ENCODE data around the gene DERL2.

The DERL2 gene

DNA sequence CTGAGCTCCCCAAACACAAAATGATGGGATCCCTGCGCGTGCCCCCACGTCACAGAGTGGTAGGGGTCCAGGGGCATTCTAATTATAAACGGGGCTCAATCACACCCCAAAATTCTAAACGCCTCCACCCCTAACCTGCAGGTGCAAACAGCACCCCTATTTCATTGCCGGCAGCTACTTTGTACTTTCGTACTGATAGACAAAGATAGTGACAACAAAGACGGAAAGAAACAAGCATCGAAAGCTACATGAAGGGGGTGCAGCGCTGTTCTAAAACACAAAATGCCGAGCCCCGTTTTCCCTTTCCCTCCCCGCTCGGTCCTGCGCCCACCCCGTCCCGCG, 14.2 kb upstream of the DERL2 start:
- no peak for TF ChIP-seq CSDC2 (CRISPR knock-in tag; IDR thresholded peaks at IDR 0.05)
- no peak; the same call in 2 of the 3 replicates for ATAC-seq

DNA sequence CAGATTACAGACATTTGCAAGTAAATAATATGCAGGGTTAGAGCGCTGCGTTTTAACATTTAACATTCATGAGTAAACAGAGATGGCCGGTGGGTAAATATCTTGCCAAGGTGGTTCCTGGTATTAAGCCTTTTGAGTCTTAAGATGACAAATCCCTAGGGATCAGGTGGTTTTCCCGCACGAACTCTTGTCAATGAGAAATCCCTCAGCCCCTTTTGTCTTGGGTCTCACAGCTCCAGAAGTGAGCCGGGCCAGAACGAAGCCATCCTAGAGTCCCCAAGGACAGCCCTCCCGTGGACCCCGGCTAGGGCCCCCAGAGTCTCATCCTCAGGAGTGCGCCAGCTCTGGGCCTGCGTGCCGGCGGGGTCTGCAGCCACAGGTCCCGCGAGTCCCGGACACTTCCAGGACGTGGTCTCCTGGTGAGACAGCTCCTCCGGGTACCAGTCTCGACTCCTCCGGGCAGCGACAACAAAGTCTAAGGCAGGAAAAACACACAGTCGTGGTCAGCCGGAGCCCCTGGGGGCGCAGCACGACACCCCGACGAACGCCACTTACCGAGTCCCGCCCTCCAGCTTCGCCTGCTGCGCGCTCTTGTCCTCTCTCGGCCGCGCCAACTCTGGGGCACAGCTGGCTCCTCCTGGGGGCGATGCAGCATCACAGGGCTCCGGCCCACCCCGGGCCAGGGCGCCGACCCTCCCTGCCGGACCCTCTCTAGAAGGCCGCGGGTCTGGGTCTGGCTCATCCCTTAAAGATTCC, 13.7 kb upstream of the DERL2 start:
- no peak for TF ChIP-seq PPARA (CRISPR knock-in tag; IDR thresholded peaks at IDR 0.05; ENCODE audit: borderline replicate concordance)
- no peak for TF ChIP-seq ZFP3 (CRISPR knock-in tag; IDR thresholded peaks at IDR 0.05)
- TF ChIP-seq ZNF565 (CRISPR knock-in tag; conservative IDR thresholded peaks at IDR 0.05; ENCODE audit: low read depth), result no peak
- peak; percentile 46 for ATAC-seq

DNA sequence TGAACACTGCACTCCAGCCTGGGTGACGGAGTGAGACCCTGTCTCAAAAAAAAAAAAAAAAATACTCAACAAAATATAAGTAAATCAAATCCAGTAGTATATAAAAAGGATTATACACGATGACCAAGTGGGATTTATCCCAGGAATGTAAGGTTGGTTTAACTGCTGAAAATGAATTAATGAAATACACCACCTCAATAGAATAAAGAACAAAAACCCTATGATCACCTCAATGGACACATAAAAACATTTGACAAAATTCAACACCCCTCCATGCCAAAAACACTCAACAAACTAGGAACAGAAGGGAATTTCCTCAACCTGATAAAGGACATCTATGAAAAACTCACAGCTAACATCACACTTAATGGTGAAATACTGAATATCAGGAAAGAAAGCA, 7.0 kb upstream of the DERL2 start:
- no peak for ATAC-seq
- no peak for TF ChIP-seq ESRRG (CRISPR knock-in tag; IDR thresholded peaks at IDR 0.05)
- no peak for TF ChIP-seq ZNF8 (CRISPR knock-in tag; IDR thresholded peaks at IDR 0.05)
- no peak for TF ChIP-seq TOX (CRISPR knock-in tag; IDR thresholded peaks at IDR 0.05; ENCODE audit: borderline replicate concordance)
- TF ChIP-seq ARNTL (CRISPR knock-in tag; IDR thresholded peaks at IDR 0.05; ENCODE audit: borderline replicate concordance, low read depth), result no peak
- TF ChIP-seq RARB (CRISPR knock-in tag; IDR thresholded peaks at IDR 0.05), result no peak
- no peak for TF ChIP-seq BACH2 (CRISPR knock-in tag; IDR thresholded peaks at IDR 0.05; ENCODE audit: borderline replicate concordance)
- TF ChIP-seq, protein P1, sequence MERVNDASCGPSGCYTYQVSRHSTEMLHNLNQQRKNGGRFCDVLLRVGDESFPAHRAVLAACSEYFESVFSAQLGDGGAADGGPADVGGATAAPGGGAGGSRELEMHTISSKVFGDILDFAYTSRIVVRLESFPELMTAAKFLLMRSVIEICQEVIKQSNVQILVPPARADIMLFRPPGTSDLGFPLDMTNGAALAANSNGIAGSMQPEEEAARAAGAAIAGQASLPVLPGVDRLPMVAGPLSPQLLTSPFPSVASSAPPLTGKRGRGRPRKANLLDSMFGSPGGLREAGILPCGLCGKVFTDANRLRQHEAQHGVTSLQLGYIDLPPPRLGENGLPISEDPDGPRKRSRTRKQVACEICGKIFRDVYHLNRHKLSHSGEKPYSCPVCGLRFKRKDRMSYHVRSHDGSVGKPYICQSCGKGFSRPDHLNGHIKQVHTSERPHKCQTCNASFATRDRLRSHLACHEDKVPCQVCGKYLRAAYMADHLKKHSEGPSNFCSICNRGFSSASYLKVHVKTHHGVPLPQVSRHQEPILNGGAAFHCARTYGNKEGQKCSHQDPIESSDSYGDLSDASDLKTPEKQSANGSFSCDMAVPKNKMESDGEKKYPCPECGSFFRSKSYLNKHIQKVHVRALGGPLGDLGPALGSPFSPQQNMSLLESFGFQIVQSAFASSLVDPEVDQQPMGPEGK (CRISPR knock-in tag; IDR thresholded peaks at IDR 0.05; ENCODE audit: borderline replicate concordance), result no peak
- TF ChIP-seq, protein P2, sequence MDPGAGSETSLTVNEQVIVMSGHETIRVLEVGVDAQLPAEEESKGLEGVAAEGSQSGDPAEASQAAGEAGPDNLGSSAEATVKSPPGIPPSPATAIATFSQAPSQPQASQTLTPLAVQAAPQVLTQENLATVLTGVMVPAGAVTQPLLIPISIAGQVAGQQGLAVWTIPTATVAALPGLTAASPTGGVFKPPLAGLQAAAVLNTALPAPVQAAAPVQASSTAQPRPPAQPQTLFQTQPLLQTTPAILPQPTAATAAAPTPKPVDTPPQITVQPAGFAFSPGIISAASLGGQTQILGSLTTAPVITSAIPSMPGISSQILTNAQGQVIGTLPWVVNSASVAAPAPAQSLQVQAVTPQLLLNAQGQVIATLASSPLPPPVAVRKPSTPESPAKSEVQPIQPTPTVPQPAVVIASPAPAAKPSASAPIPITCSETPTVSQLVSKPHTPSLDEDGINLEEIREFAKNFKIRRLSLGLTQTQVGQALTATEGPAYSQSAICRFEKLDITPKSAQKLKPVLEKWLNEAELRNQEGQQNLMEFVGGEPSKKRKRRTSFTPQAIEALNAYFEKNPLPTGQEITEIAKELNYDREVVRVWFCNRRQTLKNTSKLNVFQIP (CRISPR knock-in tag; IDR thresholded peaks at IDR 0.05; ENCODE audit: borderline replicate concordance, low read depth), result no peak
- TF ChIP-seq GLIS3 (CRISPR knock-in tag; IDR thresholded peaks at IDR 0.05), result no peak
- TF ChIP-seq CSDC2 (CRISPR knock-in tag; IDR thresholded peaks at IDR 0.05), result no peak
- TF ChIP-seq OSR1 (CRISPR knock-in tag; IDR thresholded peaks at IDR 0.05), result no peak

DNA sequence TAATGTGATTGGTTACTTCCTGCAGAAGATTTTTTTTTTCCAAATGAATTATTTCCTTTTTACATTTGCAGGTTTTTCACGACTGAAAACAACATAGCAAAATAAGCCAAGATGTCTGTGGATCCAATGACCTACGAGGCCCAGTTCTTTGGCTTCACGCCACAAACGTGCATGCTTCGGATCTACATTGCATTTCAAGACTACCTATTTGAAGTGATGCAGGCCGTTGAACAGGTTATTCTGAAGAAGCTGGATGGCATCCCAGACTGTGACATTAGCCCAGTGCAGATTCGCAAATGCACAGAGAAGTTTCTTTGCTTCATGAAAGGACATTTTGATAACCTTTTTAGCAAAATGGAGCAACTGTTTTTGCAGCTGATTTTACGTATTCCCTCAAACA, 2.8 kb upstream of the DERL2 start:
- ATAC-seq, result no peak
- no peak for TF ChIP-seq RARB (CRISPR knock-in tag; IDR thresholded peaks at IDR 0.05)

DNA sequence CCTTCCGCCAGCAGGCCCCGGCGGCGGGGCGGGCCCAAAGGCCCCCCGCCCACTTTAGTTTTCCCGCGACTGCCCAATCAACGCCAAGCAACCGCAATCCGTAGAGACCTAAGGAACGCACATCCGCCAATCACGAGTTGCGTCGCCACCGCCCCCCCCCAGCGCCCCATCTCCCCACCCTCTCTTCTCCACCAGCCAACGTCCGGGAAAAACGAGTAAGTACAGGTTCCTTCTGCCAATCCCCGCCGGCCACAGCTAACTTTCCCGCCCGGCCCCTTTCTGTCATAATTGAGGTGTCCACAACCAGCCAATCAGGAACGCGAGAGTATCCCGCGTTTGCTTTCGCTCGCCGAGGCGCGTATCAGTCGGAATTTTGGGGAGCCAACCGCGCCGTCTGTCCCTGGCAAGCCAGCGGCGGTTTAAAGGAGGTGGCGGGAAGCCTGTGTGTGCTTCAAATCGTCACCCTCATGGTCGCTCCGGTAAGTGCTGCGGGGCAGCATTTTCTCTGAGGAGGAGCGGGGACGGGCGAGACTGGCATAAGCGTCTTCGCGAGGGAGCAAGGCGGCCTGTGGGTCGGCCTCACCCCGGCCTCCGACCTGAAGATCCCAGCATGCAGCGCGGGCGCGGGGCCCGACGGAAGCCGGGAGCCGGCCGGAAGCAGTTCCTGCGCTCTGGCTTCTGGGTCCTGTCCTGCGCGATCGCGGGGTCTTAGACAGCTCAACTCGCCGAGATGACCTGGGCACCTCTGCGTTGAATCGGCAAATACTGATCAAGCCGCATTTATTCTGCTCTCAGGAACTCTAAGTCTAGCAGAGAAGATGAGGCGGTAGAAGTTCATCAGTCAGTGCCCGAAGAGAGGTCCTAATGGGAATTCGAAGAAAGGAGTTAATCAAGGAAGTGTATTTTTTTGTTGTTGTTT, 487 bp upstream of the DERL2 start, which contains the start of gene MIS12:
Gene MIS12, plus strand, starts transcription at position 361 of the 919 bp plus-strand sequence. CDS start 2,297 bp downstream, outside the sequence.
- peak; percentile 97 for ATAC-seq
- TF ChIP-seq PPARA (CRISPR knock-in tag; IDR thresholded peaks at IDR 0.05; ENCODE audit: borderline replicate concordance) (no peak), ARNTL (CRISPR knock-in tag; IDR thresholded peaks at IDR 0.05; ENCODE audit: borderline replicate concordance, low read depth) (no peak), ZFP30 (CRISPR knock-in tag; IDR thresholded peaks at IDR 0.05) (no peak), TCF4 (CRISPR knock-in tag; IDR thresholded peaks at IDR 0.05; ENCODE audit: borderline replicate concordance) (no peak), ISL1 (CRISPR knock-in tag; IDR thresholded peaks at IDR 0.05) (no peak), OSR1 (CRISPR knock-in tag; IDR thresholded peaks at IDR 0.05) (no peak), RARB (CRISPR knock-in tag; IDR thresholded peaks at IDR 0.05) (no peak), TOX (CRISPR knock-in tag; IDR thresholded peaks at IDR 0.05; ENCODE audit: borderline replicate concordance) (no peak), ZNF8 (CRISPR knock-in tag; IDR thresholded peaks at IDR 0.05) (no peak), ZNF70 (CRISPR knock-in tag; IDR thresholded peaks at IDR 0.05) (no peak), CSDC2 (CRISPR knock-in tag; IDR thresholded peaks at IDR 0.05) (no peak), ZFP3 (CRISPR knock-in tag; IDR thresholded peaks at IDR 0.05) (peak; percentile 68; the same call in 1 of the 2 replicates)
- TF ChIP-seq, protein P1 (CRISPR knock-in tag; IDR thresholded peaks at IDR 0.05; ENCODE audit: borderline replicate concordance), result no peak
- TF ChIP-seq, protein P3, sequence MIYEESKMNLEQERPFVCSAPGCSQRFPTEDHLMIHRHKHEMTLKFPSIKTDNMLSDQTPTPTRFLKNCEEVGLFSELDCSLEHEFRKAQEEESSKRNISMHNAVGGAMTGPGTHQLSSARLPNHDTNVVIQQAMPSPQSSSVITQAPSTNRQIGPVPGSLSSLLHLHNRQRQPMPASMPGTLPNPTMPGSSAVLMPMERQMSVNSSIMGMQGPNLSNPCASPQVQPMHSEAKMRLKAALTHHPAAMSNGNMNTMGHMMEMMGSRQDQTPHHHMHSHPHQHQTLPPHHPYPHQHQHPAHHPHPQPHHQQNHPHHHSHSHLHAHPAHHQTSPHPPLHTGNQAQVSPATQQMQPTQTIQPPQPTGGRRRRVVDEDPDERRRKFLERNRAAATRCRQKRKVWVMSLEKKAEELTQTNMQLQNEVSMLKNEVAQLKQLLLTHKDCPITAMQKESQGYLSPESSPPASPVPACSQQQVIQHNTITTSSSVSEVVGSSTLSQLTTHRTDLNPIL (CRISPR knock-in tag; IDR thresholded peaks at IDR 0.05; ENCODE audit: low read depth), result no peak
- TF ChIP-seq, protein P4, sequence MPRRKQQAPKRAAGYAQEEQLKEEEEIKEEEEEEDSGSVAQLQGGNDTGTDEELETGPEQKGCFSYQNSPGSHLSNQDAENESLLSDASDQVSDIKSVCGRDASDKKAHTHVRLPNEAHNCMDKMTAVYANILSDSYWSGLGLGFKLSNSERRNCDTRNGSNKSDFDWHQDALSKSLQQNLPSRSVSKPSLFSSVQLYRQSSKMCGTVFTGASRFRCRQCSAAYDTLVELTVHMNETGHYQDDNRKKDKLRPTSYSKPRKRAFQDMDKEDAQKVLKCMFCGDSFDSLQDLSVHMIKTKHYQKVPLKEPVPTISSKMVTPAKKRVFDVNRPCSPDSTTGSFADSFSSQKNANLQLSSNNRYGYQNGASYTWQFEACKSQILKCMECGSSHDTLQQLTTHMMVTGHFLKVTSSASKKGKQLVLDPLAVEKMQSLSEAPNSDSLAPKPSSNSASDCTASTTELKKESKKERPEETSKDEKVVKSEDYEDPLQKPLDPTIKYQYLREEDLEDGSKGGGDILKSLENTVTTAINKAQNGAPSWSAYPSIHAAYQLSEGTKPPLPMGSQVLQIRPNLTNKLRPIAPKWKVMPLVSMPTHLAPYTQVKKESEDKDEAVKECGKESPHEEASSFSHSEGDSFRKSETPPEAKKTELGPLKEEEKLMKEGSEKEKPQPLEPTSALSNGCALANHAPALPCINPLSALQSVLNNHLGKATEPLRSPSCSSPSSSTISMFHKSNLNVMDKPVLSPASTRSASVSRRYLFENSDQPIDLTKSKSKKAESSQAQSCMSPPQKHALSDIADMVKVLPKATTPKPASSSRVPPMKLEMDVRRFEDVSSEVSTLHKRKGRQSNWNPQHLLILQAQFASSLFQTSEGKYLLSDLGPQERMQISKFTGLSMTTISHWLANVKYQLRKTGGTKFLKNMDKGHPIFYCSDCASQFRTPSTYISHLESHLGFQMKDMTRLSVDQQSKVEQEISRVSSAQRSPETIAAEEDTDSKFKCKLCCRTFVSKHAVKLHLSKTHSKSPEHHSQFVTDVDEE (CRISPR knock-in tag; IDR thresholded peaks at IDR 0.05), result 0 out of 2 replicates have a peak, but pooled peaks have one; percentile 13
- TF ChIP-seq, protein P2 (CRISPR knock-in tag; IDR thresholded peaks at IDR 0.05; ENCODE audit: borderline replicate concordance, low read depth), result no peak

Data from SK-N-SH treated with all-trans-retinoic acid at 6 μM for 48 hours (cell line).